HG03135 (cell line): ENCODE data around the gene DENND1B.
"Not testable (repeated sequence)": the region's sequence is repeated elsewhere in the genome, so short reads cannot be mapped to it uniquely, and the experiment has no call there.

ENCODE experiments used
- ATAC-seq: cut with Tn5 transposase; IDR thresholded peaks from one replicate; pipeline ENCODE4 v1.9.1; 2021; ENCODE audit warnings: mild to moderate bottlenecking, moderate library complexity; ENCODE audit not compliant: unreplicated experiment

DENND1B gene

DNA sequence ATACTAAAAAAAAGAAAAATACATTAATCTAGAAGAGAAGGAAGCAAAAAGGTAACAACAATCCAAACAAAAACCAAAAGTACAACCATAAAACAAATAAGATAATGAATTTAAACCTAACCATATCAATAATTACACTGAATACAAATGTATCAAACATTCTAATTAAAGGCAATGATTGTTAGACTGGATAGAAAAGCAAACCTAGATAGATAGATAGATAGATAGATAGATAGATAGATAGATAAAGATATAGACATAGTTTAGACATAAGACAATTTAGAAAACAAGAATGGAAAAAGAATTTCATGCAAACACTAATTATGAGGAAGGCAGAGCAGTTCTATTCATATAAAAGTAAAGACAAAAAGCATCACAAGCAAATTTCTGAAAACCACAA is 24.9 kb downstream of the DENND1B start:
- no peak for ATAC-seq

DNA sequence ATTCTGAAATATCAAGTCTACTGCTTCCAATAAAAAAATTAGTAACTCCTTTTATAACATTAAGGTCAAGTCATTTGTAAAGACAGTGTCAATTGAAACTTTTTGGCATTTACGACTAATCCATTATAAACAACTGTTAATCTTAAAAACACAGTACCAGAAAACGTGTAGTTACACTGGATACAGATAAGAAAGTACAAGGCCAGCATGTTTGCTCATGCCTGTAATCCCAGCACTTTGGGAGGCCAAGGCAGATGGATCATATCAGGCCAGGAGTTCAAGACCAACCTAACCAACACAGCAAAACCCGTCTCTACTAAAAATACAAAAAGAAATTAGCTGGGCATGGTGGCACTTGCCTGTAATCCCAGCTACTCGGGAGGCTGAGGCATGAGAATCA is 29.4 kb downstream of the DENND1B start:
- no peak for ATAC-seq

DNA sequence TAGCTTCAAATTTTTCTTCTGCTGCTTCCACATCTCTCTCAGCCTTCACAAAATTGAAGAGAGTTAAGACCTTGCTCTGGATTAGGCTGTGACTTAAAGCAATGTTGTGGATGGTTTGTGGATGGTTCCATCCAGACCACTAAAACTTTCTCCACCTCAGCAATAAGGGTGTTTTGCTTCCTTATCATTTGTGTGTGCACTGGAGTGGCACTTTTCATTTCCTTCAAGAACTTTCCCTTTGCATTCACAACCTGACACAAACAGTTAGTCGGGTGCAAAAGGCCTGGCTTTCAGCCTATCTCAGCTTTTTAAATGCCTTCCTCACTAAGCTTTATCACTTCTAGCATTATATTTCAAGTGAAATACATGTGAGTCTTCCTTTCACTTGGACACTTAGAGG is 30.3 kb downstream of the DENND1B start:
- ATAC-seq, result no peak

DNA sequence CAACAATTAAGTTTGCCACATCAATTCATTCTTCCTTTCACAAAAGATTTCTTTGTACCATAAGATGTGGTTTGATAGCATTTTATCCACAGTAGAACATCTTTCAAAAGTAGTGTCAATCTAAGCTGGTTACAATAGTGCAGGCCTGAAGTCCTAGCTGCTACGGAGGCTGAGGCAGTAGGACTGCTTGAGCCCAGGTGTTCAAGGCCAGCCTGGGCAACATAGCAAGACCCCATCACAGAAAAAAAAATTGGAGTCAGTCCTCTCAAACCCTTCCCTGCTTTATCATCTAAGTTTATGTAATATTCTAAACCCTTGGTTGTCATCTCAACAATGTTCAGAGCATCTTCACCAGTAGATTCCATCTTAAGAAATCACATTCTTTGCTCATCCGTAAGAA is 31.7 kb downstream of the DENND1B start:
- ATAC-seq, result no peak

DNA sequence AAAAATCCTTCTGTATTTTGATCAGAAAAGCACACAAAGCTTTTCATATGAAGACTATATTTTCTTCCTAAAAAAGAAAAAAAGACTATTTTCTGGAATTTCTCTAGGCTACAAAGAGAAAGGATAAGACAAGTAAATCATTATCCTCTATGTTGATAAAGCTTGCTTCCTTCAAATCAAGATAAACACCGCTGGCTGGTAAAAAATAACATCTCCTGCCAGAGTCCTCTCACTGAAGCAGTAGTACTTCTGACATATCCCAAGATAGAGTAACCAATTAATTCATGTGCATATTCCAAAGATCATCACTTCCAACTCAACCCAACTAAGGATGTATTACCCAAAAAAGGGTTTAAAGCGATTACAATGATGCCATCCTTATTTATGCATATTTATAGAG is 34.3 kb downstream of the DENND1B start:
- no peak for ATAC-seq

DNA sequence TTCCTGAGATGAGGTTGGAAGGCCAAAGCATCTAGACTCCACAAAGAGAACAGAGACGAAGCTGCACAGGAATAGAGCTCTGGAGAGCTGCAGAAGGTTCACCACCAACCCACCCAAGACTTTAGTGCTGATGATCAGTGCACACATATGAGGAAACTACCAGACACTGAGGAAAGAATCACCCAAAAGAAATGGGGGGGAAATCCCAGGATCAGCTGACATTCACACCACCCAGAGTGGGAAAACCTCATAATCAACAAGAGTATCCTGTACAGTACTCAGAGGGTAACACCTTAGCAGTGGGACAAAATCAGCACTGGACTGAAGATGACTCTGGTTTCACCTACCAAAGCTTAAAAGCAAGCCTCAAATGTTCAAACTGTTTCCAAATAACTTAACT is 36.4 kb downstream of the DENND1B start:
- ATAC-seq, result no peak

DNA sequence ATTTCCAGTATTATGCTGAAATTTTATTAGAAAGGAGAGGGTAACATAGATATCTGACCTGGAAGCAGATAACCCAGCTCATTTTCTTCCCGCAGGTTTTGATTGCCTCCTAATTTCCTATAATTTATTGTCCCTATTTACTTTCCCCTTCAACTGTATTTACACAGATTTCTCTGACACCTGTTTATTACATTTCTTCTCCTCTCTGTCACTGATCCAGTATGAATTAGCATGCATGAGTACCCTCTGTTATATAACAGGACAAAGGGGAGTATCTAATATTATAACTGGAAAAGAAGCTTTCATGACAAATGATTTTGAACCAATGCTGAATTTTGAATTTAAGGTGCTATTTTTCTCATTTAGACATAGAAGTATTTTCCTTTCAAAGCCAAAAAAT is 37.4 kb downstream of the DENND1B start:
- no peak for ATAC-seq

DNA sequence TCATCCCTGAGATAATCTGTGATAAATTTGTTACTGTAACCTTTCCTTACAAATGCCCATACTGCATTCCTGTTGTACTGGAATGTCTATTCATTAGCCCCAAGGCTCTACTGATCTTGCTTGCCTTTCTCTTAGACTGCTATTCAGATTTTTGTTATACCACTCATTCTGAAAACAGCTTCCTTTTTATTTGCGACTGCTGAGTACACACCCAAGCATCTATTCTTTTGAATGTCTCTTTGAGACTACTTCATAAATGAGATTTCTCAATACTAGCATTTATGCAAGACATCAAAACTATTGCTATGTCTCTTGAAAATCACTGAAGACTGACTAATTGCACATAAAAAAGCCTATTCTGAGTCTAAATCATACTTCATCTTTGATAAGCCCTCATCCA is 38.6 kb downstream of the DENND1B start:
- no peak for ATAC-seq

DNA sequence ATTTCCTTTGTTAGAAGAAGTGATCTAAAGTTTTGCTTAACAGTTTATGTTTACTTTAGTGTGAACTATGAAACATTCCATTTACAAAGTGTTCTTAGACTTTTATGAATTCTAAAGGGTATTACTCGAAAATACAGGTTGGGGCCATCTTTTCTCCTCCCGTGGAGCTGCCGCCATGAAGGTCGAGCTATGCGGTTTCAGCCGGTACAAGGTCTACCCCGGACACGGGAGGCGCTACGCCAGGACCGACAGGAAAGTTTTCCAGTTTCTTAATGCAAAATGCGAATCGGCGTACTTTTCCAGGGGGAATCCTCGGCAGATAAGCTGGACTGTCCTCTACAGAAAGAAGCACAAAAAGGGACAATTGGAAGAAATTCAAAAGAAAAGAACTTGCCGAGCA is 39.8 kb downstream of the DENND1B start:
- ATAC-seq, result no peak

DNA sequence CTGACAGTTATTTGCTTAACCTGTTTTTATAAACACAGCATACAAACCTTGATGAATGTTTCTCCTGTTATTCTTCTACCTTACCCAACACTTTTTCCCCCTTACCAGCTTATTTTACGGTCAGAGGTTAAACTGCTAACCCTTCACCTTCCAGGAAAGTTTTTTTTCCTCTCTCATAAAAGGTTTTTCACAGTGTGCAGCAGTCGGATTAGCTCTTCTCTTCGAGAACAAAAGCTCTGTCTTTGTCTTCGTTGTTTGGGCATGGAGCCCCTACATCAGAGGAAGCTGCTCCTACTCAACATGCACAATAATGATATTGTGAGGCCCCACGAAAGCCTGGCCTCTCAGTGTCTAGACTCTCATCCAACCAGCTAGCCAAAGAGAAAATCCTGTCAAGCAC is 42.0 kb downstream of the DENND1B start:
- ATAC-seq, result no peak

DNA sequence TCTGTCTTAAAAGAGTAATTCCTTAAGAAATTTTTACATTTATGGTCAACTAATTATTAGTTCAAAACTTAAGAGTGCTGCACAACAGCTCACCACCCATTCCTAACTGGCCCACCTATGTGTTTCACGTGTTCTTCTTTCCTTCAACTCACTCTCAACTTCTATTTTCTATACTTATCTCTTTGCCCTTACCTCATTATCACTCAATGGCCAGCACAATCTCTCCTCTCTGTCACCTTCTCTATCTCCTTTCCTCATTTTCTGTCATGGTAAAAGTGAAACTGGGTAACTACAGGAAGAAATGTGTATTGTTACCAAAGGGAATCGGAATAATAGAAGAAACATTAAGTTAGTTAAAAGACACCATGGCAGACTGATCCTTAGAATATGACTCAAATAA is 43.1 kb downstream of the DENND1B start:
- ATAC-seq, result no peak

DNA sequence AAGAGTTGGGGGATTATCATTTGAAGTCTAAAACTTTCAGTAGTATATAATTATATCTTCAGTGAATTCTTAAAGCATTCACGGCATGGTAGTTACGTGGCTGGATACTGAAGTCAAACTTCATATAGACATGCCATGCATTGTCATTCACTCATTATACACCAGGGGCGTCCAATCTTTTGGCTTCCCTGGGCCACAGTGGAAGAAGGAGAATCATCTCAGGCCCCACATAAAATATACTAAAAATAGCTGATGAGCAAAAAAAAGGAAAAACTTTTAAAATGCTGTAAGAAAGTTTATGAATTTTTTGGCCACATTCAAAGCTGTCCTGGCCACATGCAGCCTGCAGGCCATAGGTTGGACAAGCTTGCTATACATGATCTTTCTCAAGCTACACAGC is 43.8 kb downstream of the DENND1B start:
- no peak for ATAC-seq

DNA sequence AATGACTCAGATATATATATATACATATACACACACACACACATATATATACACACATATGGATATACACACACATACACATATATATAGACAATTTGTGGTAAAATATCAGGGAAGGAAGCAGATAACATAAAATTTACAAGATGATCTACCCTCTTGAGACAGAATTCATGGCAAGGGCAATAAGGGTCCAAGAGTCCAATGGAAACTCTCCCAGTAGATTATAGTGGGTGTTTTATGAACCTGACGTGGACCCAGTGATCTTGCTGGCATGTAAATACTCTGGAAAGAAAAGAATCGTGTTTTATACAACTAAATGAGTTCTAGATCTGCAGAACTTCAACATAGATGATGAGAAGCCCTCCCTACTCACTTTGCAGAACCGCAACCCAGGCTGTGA is 49.3 kb downstream of the DENND1B start:
- no peak for ATAC-seq

DNA sequence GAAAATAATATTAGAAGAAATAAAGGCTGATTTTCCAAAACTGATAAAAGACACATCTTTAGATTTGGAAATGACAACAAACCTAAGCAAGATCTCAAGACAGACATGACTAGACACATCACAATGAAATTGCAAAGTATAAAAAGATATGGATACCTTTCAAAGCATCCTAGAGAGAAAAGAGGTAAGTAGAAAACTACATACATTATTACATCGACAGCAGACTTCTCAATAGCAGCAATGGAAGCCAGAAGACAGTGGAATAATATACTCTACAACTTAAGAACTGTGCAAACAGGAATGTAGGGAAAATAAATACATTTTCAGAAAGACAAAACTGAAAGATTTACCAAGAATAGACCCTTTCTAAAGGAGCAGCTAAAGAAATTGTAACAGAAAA is 50.2 kb downstream of the DENND1B start:
- ATAC-seq, result no peak

DNA sequence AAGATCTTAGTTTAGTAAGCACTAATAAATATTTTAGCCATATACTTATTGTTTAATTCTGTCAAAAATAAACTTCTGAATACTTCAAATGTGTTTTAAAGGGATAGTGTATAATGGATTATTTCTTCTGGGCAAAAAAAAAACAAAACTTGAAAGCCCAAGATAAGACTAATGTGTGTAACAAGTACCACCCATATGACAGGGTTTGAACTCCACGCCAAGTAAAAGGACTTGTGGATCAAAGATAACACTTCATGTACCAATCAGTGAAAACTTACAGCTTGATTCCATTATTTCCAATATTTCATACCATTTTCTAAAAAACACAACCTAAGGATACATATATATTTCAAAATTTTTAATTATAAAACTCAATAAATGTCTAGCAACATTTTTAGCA is 59.5 kb downstream of the DENND1B start:
- ATAC-seq, result no peak

DNA sequence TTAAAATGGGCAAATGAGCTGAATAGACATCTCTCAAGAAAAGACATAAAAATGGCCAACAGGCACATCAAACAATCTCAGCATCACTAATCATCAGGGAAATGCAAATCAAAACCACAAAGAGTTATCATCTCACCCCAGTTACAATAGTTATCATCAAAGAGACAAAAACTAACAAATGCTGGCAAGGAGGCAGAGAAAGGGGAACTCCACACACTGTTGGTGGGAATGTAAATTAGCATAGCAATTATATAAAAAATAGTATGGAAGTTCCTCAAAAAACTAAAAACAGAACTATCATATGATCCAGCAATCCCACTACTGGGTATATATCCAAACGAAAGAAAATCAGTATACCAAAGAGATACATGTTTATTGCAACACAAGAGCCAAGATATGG is 68.7 kb downstream of the DENND1B start:
- no peak for ATAC-seq

DNA sequence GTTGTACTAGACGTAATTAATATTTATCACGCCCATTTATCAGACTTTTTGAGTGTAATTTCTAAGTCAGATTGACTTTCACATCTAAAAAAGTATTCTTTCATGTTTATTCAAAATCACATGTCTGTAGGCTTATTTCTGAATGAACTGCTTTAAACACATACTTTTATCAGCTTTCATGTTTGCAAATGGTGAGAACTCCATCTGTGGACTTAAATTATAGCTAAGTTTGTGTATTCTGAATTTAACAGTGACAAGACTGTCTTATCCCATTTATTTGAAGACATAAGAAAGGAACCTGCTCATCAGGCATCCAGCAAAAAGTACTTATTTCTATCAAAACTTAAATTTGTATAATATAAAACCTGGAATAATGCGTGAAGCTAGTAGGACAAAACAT is 69.3 kb downstream of the DENND1B start:
- no peak for ATAC-seq

DNA sequence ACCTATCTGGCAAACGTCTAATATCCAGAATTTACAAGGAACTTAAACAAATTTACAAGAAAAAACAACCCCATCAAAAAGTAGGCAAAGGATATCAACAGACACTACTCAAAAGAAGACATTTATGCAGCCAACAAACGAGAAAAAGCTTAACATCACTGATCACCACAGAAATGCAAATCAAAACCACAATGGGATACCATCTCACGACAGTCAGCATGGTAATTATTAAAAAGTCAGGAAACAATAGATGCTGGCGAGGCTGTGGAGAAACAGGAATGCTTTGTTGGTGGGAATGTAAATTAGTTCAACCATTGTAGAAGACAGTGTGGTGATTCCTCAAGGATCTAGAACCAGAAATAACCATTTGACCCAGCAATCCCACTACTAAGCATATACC is 74.6 kb downstream of the DENND1B start:
- not testable (repeated sequence) for ATAC-seq

DNA sequence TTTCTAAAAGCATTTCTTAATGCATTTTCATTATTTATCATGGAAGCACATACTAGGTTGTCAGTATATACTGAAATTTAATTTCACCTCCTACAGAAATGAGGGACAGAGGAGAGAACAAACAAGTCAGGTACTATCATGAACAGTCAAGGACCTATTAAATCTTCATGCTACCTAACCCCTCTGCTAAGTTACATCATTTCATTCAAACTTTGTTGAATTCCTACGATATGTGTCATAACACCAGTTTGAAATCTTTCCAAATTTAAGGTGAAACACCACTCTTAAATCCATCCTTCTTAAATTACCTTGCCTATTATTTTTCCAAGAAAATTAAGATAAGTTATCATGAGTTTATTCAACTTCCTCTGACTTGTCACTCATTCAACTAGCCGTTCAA is 78.9 kb downstream of the DENND1B start:
- ATAC-seq, result no peak

DNA sequence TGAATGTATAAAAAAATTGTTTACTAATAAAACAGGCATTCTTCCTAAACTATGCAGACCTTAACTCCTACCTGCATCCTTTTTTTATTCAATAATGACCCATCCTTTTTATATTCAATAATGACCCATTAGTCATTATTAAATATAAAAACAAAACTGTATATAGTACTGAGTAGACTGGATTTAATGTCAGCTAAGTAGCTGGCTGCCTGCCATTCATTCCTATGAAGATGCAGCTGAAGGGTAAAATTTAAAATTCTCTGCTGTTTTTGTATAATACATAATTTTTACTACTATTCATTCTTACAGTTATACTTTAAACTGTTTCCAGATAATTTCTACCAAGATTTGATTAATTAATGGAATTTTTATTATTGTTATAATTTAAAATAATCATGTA is 79.3 kb downstream of the DENND1B start:
- no peak for ATAC-seq

DNA sequence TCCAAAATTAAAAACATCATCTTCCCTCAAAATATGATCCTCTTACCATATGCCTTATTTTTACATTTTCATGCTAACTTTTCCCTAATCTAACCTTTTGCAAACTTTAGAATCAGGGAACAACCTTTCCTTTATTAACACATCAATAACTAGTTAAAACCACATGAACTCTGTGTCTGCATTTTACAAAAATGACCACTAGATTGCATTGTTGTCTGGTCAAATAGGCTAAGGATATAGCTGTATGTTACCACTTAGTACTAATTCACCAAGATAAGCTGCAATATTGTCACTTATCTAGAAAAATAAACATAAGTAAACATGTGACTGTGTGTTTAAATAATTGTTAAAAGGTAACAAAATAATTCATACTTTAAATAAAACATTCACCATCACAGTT is 82.3 kb downstream of the DENND1B start:
- ATAC-seq, result no peak

DNA sequence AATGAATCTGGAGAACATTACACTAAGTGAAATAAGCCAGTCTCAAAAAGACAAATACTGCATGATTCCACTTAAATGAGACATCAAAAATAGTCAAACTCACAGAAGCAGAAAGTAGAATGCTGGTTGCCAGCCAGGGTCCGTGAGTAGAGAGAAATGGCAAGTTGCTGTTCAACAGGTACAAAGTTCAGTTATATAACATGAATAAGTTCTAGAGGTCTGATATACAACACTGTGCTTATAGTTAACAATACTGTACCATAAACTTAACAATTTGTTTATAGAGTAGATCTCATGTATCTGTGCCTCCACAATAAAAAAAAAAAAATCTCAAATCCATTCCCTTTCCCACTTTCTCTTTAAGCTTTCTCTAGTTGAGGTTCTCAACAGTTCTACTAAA is 83.5 kb downstream of the DENND1B start:
- no peak for ATAC-seq

DNA sequence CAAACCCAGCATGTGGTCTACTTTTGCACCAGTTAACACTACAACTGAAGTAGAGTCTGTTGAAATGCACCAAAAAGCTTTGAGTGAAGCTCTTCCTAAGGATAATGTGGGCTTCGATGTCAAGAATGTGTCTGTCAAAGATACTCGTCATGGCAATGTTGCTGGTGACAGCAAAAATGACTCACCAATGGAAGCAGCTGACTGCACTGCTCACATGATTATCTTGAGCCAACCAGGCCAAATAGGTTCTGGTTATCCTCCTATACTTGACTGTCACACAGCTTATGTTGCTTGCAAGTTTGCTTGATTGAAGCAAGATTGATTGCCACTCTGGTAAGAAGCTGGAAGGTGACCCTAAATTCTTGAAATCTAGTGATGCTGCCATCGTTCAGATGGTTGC is 85.2 kb downstream of the DENND1B start:
- ATAC-seq, result no peak

DNA sequence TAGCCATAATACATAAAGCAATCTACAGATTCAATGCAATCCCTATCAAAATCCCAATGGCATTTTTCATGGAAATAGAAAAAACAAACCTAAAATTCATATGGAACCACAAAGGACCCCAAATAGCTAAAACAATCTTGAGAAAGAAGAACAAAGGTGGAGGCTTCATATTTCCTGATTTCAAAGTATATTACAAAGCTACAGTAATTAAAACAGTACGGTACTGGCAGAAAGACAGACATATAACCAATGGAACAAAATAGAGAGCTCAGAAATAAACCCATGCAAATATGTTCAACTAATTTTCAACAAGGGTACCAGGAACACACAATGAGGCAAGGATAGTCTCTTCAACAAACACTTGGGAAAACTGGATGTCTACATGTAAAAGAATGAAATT is 87.0 kb downstream of the DENND1B start:
- ATAC-seq, result no peak
